Esophagus muscularis mucosa (tissue), 4 donors: ENCODE data around the gene CLVS2.

ENCODE experiments used
- EP300 ChIP-seq: sonication (generic); formaldehyde crosslinking; IDR thresholded peaks from one replicate; pipeline ENCODE4 v1.6.1; 2017; ENCODE audit warnings: antibody characterized with exemption
- POLR2A ChIP-seq: fragments of 450-650 bp; IDR thresholded peaks from one replicate; pipeline ENCODE4 v1.6.1; 2017; ENCODE audit warnings: antibody characterized with exemption, moderate library complexity, mild to moderate bottlenecking, low read depth
- POLR2AphosphoS5 ChIP-seq, 2 donors: sonication (generic); formaldehyde crosslinking; IDR thresholded peaks; one replicate each; pipeline ENCODE4 v1.6.1; 2017; ENCODE audit warnings: antibody characterized with exemption in 2 of 2
- TF ChIP-seq, protein P1 (sequence below), 3 experiments: fragments of 200-600 bp in 2 of 3; fragments of 450-650 bp in 1 of 3; sonication (generic) in 2 of 3; IDR thresholded peaks; one replicate each; pipeline ENCODE4 v1.5.1; 2017 to 2019; ENCODE audit warnings: antibody characterized with exemption in 3 of 3, mild to moderate bottlenecking in 2 of 3, moderate library complexity in 1 of 3

DNA sequence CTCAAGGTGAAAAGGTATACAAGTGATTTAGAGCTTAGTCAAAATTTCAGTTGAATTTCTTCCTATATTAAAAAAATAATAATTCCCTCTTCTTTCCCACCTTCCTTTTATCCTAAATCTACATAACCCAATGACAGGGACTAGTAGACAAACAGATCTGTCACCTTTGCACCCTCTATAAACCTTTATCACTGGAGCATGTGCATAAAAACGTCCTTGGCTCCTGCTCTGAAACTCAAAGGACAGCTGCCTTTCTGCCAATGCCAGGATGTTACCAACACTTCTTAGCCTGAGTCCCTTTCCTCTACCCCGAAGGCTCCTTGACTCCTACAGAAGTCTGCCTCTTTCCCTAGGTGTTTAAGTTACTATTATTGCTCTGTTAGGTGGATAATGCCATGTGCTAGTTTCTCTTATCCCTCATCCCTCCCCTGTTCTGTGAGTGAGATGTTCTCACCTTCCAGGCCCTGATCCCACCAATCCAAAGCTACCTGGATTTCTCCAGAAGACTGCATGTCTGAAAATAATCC lies 4.3 kb downstream of the CLVS2 start:
- TF ChIP-seq, protein P1, sequence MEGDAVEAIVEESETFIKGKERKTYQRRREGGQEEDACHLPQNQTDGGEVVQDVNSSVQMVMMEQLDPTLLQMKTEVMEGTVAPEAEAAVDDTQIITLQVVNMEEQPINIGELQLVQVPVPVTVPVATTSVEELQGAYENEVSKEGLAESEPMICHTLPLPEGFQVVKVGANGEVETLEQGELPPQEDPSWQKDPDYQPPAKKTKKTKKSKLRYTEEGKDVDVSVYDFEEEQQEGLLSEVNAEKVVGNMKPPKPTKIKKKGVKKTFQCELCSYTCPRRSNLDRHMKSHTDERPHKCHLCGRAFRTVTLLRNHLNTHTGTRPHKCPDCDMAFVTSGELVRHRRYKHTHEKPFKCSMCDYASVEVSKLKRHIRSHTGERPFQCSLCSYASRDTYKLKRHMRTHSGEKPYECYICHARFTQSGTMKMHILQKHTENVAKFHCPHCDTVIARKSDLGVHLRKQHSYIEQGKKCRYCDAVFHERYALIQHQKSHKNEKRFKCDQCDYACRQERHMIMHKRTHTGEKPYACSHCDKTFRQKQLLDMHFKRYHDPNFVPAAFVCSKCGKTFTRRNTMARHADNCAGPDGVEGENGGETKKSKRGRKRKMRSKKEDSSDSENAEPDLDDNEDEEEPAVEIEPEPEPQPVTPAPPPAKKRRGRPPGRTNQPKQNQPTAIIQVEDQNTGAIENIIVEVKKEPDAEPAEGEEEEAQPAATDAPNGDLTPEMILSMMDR (IDR thresholded peaks at IDR 0.05): no peak
- TF ChIP-seq POLR2AphosphoS5 (IDR thresholded peaks at IDR 0.05) (no peak), POLR2A (no peak), EP300 (no peak)
